ENCODE data around the gene ELK4.

The ELK4 gene

DNA sequence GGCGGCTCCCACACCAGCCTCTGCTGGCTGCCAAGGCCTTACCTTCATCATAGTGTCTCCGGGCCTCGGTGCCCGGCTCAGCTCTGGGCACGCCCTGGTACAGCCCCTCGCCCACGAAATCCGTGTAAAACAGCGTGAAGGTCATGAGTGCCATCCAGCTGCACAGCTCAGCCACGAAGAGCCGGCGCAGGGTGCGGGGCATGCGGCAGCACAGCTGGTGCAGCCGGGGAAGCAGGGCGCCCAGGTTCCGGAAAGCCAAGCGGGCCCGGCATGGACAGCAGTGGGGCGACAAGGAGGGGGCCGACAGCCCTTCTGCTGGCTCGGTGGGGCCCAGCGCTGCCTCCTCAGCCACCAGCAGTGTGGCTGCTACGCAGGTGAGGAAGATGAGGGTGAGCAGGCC, 31.0 kb upstream of the ELK4 start:
- TF ChIP-seq, protein P1, sequence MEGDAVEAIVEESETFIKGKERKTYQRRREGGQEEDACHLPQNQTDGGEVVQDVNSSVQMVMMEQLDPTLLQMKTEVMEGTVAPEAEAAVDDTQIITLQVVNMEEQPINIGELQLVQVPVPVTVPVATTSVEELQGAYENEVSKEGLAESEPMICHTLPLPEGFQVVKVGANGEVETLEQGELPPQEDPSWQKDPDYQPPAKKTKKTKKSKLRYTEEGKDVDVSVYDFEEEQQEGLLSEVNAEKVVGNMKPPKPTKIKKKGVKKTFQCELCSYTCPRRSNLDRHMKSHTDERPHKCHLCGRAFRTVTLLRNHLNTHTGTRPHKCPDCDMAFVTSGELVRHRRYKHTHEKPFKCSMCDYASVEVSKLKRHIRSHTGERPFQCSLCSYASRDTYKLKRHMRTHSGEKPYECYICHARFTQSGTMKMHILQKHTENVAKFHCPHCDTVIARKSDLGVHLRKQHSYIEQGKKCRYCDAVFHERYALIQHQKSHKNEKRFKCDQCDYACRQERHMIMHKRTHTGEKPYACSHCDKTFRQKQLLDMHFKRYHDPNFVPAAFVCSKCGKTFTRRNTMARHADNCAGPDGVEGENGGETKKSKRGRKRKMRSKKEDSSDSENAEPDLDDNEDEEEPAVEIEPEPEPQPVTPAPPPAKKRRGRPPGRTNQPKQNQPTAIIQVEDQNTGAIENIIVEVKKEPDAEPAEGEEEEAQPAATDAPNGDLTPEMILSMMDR (IDR thresholded peaks at IDR 0.05; ENCODE audit: low read depth, low read length) = no peak
- no peak overlapping the region for H3K4me3 ChIP-seq (ENCODE audit: low read depth, low read length)

DNA sequence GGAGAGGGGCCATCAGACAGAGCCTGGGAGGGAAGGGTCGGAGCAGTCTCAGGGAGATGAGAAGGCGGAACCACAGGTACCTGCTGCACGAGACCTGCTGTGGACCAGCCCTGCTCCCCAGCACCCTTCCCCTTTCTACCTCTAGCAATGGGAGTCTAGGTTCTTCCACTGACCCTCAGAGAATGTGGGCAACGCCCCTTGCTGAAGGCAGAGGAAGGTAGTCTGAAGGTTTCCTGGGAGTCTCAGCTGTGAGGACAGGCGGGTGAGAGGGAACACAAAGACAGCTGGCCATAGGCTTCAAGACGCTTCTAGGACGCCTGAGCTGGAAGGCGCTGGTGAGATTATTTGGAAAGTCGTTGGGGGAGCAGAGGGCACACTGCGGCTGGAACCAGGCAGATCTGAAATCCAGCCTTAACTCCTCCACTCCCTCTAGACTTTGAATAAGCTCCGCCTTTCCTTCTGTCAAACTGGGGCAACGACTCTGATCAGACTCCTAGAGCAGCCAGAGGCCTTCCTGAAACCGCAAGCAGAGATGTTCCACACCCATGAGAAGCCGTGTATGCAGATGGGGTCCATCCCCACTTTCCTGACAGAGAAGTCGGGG, 30.4 kb upstream of the ELK4 start:
- TF ChIP-seq, protein P1 (IDR thresholded peaks at IDR 0.05; ENCODE audit: low read depth, low read length) = no peak

DNA sequence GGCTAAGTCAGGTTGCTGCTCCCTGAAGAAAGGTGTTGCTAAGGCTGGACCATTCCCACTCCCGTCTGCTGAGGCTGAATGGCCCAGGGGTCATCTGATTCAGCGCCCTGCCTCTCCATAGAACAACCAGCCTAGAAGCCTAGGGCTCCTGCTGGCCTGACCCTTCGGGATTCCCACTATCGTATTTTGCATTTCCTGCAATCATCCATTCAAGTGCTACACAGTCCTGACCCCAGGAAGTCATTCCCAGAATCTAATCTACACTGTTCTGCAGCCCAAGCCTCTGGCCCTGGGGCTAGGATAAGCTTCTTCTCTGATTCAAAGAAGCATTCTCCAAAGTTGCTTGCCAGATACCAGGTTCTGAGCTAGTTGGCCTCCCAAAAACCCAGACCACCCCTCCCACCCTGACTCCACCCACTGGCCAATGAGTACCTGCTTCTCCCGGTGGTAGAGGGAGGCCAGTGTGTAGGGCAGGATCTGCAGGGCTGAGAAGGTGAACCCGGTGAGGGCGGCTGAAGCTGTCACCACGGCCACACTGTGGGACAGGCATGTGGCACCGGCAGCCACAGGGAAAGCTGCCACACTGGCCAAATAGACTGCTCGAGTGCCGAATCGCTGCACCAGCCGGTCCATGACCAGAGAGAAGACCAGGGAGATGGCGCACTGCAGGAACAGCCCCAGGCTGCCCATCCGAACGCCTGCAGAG, 29.8 kb upstream of the ELK4 start:
- TF ChIP-seq, protein P1 (IDR thresholded peaks at IDR 0.05; ENCODE audit: low read depth, low read length) = no peak
- no peak overlapping the region for H3K4me3 ChIP-seq (ENCODE audit: low read depth, low read length)

More for the DNA sequence above, 30.4 kb upstream of the ELK4 start:
- no peak overlapping the region for H3K4me3 ChIP-seq (ENCODE audit: low read depth, low read length)

DNA sequence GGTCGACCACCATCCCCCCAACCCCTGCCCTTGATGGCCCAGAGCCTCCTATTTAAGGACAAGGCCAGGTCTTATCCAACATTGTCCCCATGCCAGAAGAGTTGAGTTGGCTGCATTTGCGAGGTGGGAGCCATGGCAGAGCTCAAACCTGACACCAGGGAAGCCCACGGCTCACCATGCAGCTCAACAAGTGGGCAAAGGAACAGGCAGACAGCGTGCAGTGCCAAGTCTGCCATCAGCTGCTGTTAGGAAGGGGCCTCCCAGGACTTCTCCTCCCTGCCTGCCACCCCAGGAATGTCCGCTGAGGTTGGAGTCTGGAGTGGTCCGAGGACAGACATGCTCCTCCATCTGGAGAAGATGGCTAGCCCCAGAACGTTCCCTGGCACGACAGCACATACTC, 28.6 kb upstream of the ELK4 start:
- no peak overlapping the region for H3K4me3 ChIP-seq (ENCODE audit: low read depth, low read length)
- TF ChIP-seq, protein P1 (IDR thresholded peaks at IDR 0.05; ENCODE audit: low read depth, low read length) = no peak

DNA sequence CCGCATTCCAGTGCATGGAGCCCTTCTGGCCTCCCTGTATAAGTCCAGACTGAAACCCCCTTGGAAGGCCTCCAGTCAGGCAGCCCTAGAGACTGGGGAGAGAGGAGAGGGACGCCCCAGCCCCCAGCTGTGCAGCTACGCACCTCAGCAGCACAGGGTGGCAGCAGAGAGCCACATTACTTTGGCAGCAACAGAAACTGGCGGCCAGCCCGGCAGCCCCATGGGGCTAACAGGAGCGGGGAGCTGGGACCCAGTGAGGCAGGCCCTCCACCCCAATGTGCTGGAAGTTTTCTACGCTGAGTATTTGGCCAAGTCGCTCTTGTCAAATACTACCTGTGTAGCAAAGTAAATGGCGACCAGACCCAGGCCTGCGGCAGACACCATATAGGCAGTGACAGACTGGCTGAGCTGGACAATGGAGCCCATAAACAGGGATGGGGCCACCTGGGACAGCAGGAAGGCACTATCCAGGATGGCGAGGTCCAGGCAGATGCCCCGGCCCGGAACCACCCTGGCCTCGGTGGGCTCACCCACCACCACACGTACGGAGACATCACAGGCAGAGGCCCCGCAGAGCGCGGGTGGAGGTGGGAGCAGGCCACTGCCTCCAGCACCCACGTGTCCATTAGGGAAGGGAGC, 27.3 kb upstream of the ELK4 start:
- TF ChIP-seq, protein P1 (IDR thresholded peaks at IDR 0.05; ENCODE audit: low read depth, low read length) = peak; percentile 84
- H3K4me3 ChIP-seq (ENCODE audit: low read depth, low read length) = no peak overlapping the region

DNA sequence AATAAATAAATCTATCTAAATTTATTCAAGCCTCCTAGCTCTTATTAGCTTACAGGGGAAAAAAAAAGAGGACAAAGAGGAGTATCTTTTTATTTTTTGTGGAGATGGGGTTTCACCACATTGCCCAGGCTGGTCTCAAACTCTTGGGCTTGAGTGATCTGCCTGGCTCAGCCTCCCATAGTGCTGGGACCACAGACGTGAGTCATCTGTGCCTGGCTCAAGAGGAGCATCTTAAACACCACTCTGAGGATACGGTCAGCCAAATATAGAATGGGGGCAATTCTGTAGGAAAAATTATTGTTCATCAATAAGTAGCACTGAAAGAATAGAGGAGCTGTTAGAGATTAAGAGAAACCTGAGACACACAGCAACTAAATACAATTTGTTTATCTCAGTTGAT, 24.4 kb upstream of the ELK4 start:
- TF ChIP-seq, protein P1 (IDR thresholded peaks at IDR 0.05; ENCODE audit: low read depth, low read length) = no peak
- no peak overlapping the region for H3K4me3 ChIP-seq (ENCODE audit: low read depth, low read length)

DNA sequence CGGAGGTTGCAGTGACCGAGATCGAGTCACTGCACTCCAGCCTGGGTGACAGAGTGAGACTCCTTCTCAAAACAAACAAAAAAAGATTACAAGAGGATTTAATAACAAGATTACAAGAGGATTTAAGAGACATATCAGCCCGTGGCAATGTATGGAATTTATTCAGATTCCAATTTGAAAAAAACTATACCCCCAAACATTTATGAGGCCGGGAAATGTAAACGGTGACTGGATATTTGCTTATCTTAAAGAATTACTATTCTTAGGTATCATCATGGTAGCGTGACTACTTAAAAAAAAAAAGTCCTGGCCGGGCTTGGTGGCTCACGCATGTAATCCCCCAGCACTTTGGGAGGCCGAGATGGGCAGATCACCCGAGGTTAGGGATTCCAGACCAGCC, 21.2 kb upstream of the ELK4 start:
- no peak overlapping the region for H3K4me3 ChIP-seq (ENCODE audit: low read depth, low read length)
- TF ChIP-seq, protein P1 (IDR thresholded peaks at IDR 0.05; ENCODE audit: low read depth, low read length) = no peak

Measured in WI38 (cell line).